OCI-LY1 (cell line): ENCODE results near the gene WDSUB1.

ENCODE experiments used
- CTCF ChIP-seq: fragments of 200-600 bp; sonication (generic), shearing (Covaris generic); IDR thresholded peaks from 2 replicates; pipeline ENCODE4 v1.5.1; 2017; ENCODE audit warnings: mild to moderate bottlenecking, antibody characterized with exemption, low read length, moderate library complexity, mixed read lengths
- EZH2 ChIP-seq: fragments of 200-600 bp; sonication (generic), shearing (Covaris generic); IDR thresholded peaks from 2 replicates; pipeline ENCODE4 v1.8.0; 2017; ENCODE audit warnings: borderline replicate concordance, mixed run types, mild to moderate bottlenecking, antibody characterized with exemption, low read length, moderate library complexity, mixed read lengths

- TF ChIP-seq CTCF (no peak), EZH2 (no peak)
Measured at GRCh38 chr2:159188449-159188848, 98.1 kb downstream of the WDSUB1 start.
